CD4-positive, alpha-beta T cell treated with Interleukin-15 for 1 hour (primary cell): ENCODE data around the gene PDYN.

ENCODE experiments used
- DNase-seq: peaks from one replicate; pipeline ENCODE4 v3.0.0-alpha.2; 2020

The PDYN gene

DNA sequence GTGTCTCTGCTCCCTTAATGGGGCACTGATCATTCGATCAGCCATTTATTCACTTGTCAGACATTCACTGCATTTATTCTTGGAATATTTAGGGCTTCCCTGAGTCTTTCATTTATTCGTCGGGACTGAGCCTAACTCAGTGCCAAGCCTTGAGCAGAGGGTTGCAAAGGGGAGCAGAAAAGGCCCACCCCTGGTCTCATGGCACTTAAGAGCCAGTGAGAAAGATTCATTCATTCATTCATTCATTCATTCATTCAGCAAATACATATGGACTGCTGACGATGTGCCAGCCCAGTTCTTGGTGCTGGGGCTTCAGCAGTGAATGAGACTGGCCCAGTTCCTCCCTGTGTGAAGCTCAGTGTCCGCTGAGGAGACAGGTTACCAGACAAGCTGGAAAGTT lies 62.0 kb downstream of the PDYN start:
- DNase-seq = no peak

GRCh38 chr20:1930165-1930564 lies 63.7 kb downstream of the PDYN start:
- no peak for DNase-seq

DNA sequence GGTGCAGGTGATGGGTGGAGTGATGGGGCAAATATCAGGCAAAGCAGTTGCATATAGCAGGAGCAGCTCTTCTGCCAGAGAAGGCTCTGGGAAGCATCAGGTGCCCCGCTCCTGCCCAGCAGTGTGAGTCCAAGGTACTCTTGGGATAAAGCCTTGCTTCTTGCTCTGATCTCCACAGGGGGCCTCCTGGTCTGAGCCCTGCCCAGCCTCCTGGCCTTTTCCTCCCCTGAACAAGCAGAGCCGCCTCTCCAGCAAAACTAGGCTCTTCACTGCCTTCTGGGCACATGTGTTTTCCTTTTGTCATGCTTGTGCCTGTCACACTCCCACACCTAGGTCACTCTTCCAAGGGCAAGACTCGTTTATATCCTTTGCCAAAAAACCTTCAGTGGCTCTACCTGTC lies 64.4 kb downstream of the PDYN start:
- no peak for DNase-seq

DNA sequence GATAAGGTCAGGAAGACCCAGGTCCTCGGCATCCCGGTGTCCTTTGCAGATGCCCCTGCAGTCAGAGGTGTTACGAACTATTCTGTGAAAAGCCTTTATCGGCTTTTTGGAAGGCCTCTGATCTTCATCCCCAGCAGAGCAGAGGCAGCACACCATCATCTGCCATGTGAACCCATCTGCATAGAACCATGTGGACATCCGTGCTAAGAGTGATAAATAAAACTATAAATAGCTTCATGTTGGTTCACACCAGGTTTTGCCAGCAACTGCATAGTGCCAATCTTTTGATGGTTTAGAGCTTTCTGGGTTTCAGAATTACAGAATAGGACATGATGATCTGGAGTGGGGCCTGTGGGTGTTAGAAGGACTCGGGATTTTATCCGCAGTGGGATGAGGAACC lies 65.1 kb downstream of the PDYN start:
- no peak for DNase-seq
